Measurements from ENCODE around the gene GPR146.

GPR146 gene

DNA sequence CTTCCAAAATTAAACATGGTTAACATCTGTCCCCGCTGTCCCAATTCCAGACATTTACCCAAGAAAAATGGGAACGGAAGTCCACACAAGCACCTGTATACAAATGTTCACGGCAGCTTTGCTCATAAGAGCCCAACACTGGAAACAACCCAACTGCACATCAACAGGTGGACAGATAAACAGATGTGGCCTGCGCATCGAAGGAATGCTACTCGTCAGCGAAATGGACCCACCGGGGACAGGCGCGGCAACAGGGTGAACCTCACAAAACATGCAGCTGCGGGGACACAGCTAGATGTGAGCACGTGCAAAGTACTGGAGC lies 20.9 kb downstream of the GPR146 start:
- TF ChIP-seq, protein P1, sequence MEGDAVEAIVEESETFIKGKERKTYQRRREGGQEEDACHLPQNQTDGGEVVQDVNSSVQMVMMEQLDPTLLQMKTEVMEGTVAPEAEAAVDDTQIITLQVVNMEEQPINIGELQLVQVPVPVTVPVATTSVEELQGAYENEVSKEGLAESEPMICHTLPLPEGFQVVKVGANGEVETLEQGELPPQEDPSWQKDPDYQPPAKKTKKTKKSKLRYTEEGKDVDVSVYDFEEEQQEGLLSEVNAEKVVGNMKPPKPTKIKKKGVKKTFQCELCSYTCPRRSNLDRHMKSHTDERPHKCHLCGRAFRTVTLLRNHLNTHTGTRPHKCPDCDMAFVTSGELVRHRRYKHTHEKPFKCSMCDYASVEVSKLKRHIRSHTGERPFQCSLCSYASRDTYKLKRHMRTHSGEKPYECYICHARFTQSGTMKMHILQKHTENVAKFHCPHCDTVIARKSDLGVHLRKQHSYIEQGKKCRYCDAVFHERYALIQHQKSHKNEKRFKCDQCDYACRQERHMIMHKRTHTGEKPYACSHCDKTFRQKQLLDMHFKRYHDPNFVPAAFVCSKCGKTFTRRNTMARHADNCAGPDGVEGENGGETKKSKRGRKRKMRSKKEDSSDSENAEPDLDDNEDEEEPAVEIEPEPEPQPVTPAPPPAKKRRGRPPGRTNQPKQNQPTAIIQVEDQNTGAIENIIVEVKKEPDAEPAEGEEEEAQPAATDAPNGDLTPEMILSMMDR (IDR thresholded peaks at IDR 0.05; ENCODE audit: borderline replicate concordance, insufficient read depth, low read depth, low read length) = no peak
- no peak overlapping the region for H3K4me3 ChIP-seq (ENCODE audit: low read depth, low read length)

DNA sequence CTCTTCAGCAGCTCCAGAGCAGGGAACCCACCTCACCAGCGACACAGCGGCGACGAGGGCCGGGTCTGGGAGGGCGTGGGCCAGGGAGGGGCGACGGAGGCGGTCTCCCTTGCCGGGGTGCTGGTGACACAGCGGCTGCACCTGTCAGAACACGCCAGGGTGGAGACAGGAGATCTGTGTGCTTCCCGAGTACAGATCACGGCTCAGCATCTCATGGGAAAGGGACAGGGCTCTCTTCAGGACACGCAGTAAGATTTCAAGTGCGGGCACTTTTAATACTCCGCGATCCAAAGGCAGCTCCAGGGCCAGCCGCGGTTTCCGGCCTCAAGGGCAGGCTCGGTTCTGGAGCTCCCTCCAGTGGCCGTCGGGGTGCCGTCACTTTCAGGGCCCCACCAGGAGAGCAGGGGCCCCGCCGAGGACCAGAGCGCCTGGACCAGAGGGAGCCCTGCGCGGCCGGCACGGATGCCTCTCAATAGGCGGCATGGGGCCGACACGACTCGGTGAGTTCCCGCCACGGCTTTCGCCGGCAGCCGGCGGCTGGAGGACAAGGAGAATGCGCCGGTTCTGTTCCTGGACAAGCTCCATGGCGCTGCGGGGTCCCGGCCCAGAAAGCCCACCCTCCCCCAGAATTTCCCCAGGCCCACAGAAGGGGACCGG lies 21.4 kb downstream of the GPR146 start:
- TF ChIP-seq, protein P1 (IDR thresholded peaks at IDR 0.05; ENCODE audit: borderline replicate concordance, insufficient read depth, low read depth, low read length) = peak; percentile 92
- H3K4me3 ChIP-seq (ENCODE audit: low read depth, low read length) = peak overlapping the region; percentile 36

DNA sequence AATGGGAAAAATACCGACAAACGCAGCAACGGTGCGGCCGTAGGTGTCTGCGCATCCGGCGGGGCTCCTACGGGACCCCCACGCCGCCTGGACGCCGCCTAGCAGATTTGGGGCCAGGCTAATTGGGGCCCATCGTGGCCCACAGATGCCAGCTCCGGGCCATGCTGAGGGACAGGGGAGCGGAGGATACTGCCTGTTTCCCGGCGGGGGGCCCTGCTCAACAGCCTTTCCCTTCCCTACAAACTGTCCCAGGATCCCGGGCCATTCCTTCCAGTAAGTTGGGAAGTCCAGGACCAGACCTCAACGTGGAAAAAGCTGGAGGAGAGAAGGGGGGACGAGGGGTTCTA lies 21.9 kb downstream of the GPR146 start:
- TF ChIP-seq, protein P1 (IDR thresholded peaks at IDR 0.05; ENCODE audit: borderline replicate concordance, insufficient read depth, low read depth, low read length) = no peak
- H3K4me3 ChIP-seq (ENCODE audit: low read depth, low read length) = no peak overlapping the region

DNA sequence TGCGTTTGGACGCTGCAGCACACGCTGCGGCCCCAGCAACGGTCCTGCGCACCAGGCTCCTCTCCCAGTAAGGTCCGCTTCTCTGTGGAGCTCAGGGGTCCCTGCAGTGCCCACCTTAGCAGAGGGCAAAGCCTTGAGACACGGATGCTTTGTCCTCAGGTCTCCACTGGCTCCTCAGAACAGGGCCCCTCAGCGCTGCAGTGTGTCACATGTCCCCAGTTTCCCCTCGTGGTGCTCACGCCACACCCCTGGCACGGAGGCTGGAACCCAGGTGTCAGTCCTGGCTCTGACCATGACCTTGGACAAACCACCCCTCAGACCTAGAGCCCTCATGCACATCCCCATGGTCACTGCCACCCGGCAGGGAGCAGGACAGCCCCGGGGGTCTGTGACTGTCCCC lies 23.7 kb downstream of the GPR146 start:
- TF ChIP-seq, protein P1 (IDR thresholded peaks at IDR 0.05; ENCODE audit: borderline replicate concordance, insufficient read depth, low read depth, low read length) = no peak
- no peak overlapping the region for H3K4me3 ChIP-seq (ENCODE audit: low read depth, low read length)

DNA sequence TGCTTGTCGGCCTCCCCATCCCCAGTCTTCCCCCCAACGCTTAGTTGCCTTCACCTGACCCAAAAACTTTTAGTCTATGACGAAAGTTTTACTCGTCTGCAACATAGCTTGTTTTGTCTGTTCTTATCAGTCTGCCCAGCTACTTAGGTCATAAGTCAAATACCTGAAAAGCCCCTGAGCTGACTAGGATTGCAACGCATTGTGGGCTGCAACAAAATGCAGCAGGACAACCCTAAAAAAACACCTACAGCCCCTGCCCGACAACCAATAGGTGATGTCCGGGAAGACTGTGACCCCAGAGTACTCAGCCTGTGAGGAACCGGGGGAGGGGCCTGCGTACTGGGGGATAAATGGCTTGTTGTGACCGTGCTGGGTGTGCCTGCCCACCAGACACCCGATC lies 24.3 kb downstream of the GPR146 start:
- TF ChIP-seq, protein P1 (IDR thresholded peaks at IDR 0.05; ENCODE audit: borderline replicate concordance, insufficient read depth, low read depth, low read length) = no peak

DNA sequence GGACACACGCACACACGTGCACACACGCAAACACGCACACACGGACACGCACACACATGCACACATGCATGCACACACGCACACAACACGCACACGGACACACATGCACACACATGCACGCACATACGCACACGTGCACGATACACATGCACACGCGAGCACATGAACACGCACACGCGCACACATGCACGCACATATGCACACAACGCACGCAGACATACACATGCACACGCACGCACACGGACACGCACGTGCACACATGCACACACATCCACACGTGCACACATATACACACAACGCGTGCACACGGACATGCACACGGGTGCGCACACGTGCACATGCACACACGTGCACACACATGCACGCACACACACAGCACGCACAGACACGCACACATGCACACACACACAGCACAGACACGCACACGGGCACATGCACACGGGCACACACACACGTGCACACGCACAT lies 26.2 kb downstream of the GPR146 start:
- TF ChIP-seq, protein P1 (IDR thresholded peaks at IDR 0.05; ENCODE audit: borderline replicate concordance, insufficient read depth, low read depth, low read length) = no peak
- no peak overlapping the region for H3K4me3 ChIP-seq (ENCODE audit: low read depth, low read length)

More for the DNA sequence above, 24.3 kb downstream of the GPR146 start:
- no peak overlapping the region for H3K4me3 ChIP-seq (ENCODE audit: low read depth, low read length)

DNA sequence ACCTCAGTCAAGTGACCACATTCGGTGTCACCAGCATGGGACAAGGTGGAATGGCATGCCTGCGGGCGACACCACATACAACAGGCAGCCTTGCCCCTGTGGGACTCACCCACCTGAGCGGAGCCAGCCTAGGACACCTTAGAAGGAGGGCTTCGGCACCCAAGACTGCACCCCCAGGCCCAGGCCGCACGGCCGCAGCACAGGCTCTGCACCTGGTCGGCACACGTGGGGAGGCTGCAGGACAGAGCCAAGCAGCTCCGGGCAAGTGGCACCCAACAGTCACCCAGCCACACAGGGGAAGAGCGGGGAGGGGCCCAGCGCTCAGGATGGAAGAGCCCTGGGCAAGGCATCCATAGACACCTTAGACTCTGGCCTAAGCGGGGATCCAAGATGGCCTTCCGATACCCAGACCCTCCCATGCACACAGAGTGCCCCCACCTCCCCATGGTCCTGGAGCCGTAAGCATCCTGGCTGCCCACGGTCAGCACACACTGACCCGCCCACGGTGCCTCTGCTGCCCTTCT lies 27.4 kb downstream of the GPR146 start:
- TF ChIP-seq, protein P1 (IDR thresholded peaks at IDR 0.05; ENCODE audit: borderline replicate concordance, insufficient read depth, low read depth, low read length) = no peak

More for the DNA sequence above, 27.4 kb downstream of the GPR146 start:
- no peak overlapping the region for H3K4me3 ChIP-seq (ENCODE audit: low read depth, low read length)
